ENCODE measurements around the gene CERS2. TPM values are rescaled to one million over a fixed set of nuclear protein-coding genes. Genes with fewer than 3 reads are reported as not detected.

Gene CERS2
- total and polyA plus RNA-seq, 11 donors, result 51.7 to 113 (median 76.1) TPM

GRCh38 chr1:150961756-150962155, 12.9 kb downstream of the CERS2 start:
- H3K9me3 ChIP-seq, result no peaks in the 10 kb centered on the region
- ATAC-seq, result no peak
- no peak for DNase-seq
- H3K36me3 ChIP-seq, result peaks cover 0 to 100% (median 98%) of the 10 kb centered on the region in 9 donors
- intact Hi-C loops (cut with DNase I), result no loop called here
- H3K27ac ChIP-seq, result no peak overlapping the region
- no peaks in the 10 kb centered on the region for H3K27me3 ChIP-seq
- TF ChIP-seq CTCF (IDR thresholded peaks at IDR 0.05), result no peak
- no peak for TF ChIP-seq POLR2A (IDR thresholded peaks at IDR 0.05)
- 66 to 71% (median 68%) methylated on average over 4 of the region's 4 CpGs for WGBS, 4 donors
- H3K4me3 ChIP-seq, result no peak overlapping the region
- H3K4me1 ChIP-seq, result peaks cover 0 to 4% (median 0%) of the 10 kb centered on the region in 12 donors

- H3K27ac ChIP-seq, result no peak overlapping the region
- TF ChIP-seq POLR2A (IDR thresholded peaks at IDR 0.05) (no peak), CTCF (IDR thresholded peaks at IDR 0.05) (no peak)
- H3K9me3 ChIP-seq, result no peaks in the 10 kb centered on the region
- 93 to 98% (median 95%) methylated on average over 7 of the region's 7 CpGs for WGBS, 4 donors
- peaks cover 0 to 4% (median 0%) of the 10 kb centered on the region in 12 donors for H3K4me1 ChIP-seq
- no peak for DNase-seq
- no peaks in the 10 kb centered on the region for H3K27me3 ChIP-seq
- intact Hi-C loops (cut with DNase I), result no loop called here
- ATAC-seq, result no peak
- peaks cover 0 to 99% (median 98%) of the 10 kb centered on the region in 9 donors for H3K36me3 ChIP-seq
- no peak overlapping the region for H3K4me3 ChIP-seq
Measured at GRCh38 chr1:150960646-150961045, 14.0 kb downstream of the CERS2 start.

GRCh38 chr1:150957666-150958065, 17.0 kb downstream of the CERS2 start:
- no peak overlapping the region for H3K27ac ChIP-seq
- H3K36me3 ChIP-seq, result peaks cover 0 to 99% (median 98%) of the 10 kb centered on the region in 9 donors
- H3K27me3 ChIP-seq, result no peaks in the 10 kb centered on the region
- WGBS, 4 donors, result 92 to 98% (median 97%) methylated on average over 11 of the region's 11 CpGs
- intact Hi-C loops (cut with DNase I), result no loop called here
- no peak for TF ChIP-seq POLR2A (IDR thresholded peaks at IDR 0.05)
- no peak for TF ChIP-seq CTCF (IDR thresholded peaks at IDR 0.05)
- no peak for ATAC-seq
- H3K4me3 ChIP-seq, result no peak overlapping the region
- peaks cover 0 to 4% (median 0%) of the 10 kb centered on the region in 12 donors for H3K4me1 ChIP-seq
- no peak for DNase-seq
- no peaks in the 10 kb centered on the region for H3K9me3 ChIP-seq

GRCh38 chr1:150955280-150955679, 19.4 kb downstream of the CERS2 start:
- DNase-seq (no peak), ATAC-seq (peak in 1 of 4 donors; percentile 57)
- no peak for TF ChIP-seq CTCF (IDR thresholded peaks at IDR 0.05)
- no peak for TF ChIP-seq POLR2A (IDR thresholded peaks at IDR 0.05)
- intact Hi-C loops (cut with DNase I), result no loop called here
- Histone ChIP-seq H3K27ac (no peak overlapping the region), H3K4me1 (no peaks in the 10 kb centered on the region), H3K9me3 (no peaks in the 10 kb centered on the region), H3K36me3 (peaks cover 3 to 100% (median 99%) of the 10 kb centered on the region in 9 donors), H3K4me3 (no peak overlapping the region), H3K27me3 (no peaks in the 10 kb centered on the region)

Measured in heart left ventricle (tissue), 16 donors.